NCI-H1930 (cell line): ENCODE results near the gene NUTM2F.
"Not testable (repeated sequence)": the region's sequence is repeated elsewhere in the genome, so short reads cannot be mapped to it uniquely, and the experiment has no call there.

Experiments used
- DNase-seq, 2 experiments: peaks; one replicate each; lab custom pipeline; 2025; lab: John Stamatoyannopoulos, UW

Gene NUTM2F

GRCh38 chr9:94328544-94328943 is at the start of gene NUTM2F:
NUTM2F (minus strand) TSS chr9:94328644; CDS start chr9:94328623, 21 bp downstream.
- DNase-seq: not testable (repeated sequence)

- not testable (repeated sequence) for DNase-seq
Observed at GRCh38 chr9:94375197-94375596, 46.8 kb upstream of the NUTM2F start.

GRCh38 chr9:94374176-94375056 is 46.0 kb upstream of the NUTM2F start:
- DNase-seq: peak; percentile 73 to 85

- not testable (repeated sequence) for DNase-seq
Observed at GRCh38 chr9:94373779-94374175, 45.3 kb upstream of the NUTM2F start.

GRCh38 chr9:94370266-94370665 is 41.8 kb upstream of the NUTM2F start:
- not testable (repeated sequence) for DNase-seq

GRCh38 chr9:94364093-94364614 is 35.7 kb upstream of the NUTM2F start:
- DNase-seq: not testable (repeated sequence)

- DNase-seq: not testable (repeated sequence)
Observed at GRCh38 chr9:94357158-94357557, 28.7 kb upstream of the NUTM2F start.

- DNase-seq: not testable (repeated sequence)
Observed at GRCh38 chr9:94351901-94352723, 23.7 kb upstream of the NUTM2F start.

GRCh38 chr9:94348754-94349153 is 20.3 kb upstream of the NUTM2F start:
- DNase-seq: not testable (repeated sequence)

GRCh38 chr9:94347451-94347850 is 19.0 kb upstream of the NUTM2F start:
- not testable (repeated sequence) for DNase-seq

- DNase-seq: not testable (repeated sequence)
Observed at GRCh38 chr9:94341703-94342102, 13.3 kb upstream of the NUTM2F start.

GRCh38 chr9:94340750-94341149 is 12.3 kb upstream of the NUTM2F start:
- not testable (repeated sequence) for DNase-seq

- DNase-seq: not testable (repeated sequence)
Observed at GRCh38 chr9:94339657-94340056, 11.2 kb upstream of the NUTM2F start.

GRCh38 chr9:94338723-94339122 is 10.3 kb upstream of the NUTM2F start:
- DNase-seq: not testable (repeated sequence)

- not testable (repeated sequence) for DNase-seq
Observed at GRCh38 chr9:94336445-94336844, 8.0 kb upstream of the NUTM2F start.

GRCh38 chr9:94325583-94325982 is 2.9 kb downstream of the NUTM2F start:
- DNase-seq: not testable (repeated sequence)

GRCh38 chr9:94323153-94323798 is 5.2 kb downstream of the NUTM2F start:
- not testable (repeated sequence) for DNase-seq

- DNase-seq: not testable (repeated sequence)
Observed at GRCh38 chr9:94322342-94322940, 6.0 kb downstream of the NUTM2F start.

GRCh38 chr9:94317949-94318657 is 10.3 kb downstream of the NUTM2F start:
- DNase-seq: not testable (repeated sequence)

- not testable (repeated sequence) for DNase-seq
Observed at GRCh38 chr9:94316236-94316635, 12.2 kb downstream of the NUTM2F start.
